SK-N-SH treated with all-trans-retinoic acid at 6 μM for 48 hours (cell line): ENCODE measurements around the gene TANGO6.

Experiments
- ATAC-seq: fragments of 200-7000 bp; cut with Tn5 transposase; 3 replicates; pipeline ENCODE4 v1.9.1; 2020; ENCODE audit warnings: mild to moderate bottlenecking, moderate library complexity
- ARNTL ChIP-seq: fragments of 450-650 bp; formaldehyde crosslinking; IDR thresholded peaks from 2 replicates; pipeline ENCODE4 v1.5.0; 2020; ENCODE audit warnings: low read depth, mild to moderate bottlenecking, moderate library complexity, borderline replicate concordance
- BACH2 ChIP-seq: fragments of 250-450 bp; sonication (Bioruptor Pico); IDR thresholded peaks from 2 replicates; pipeline ENCODE4 v1.9.0; 2021; ENCODE audit warnings: mild to moderate bottlenecking, borderline replicate concordance
- CREB5 ChIP-seq: fragments of 250-450 bp; sonication (Bioruptor Pico); IDR thresholded peaks from 2 replicates; pipeline ENCODE4 v1.5.1; 2020; ENCODE audit warnings: low read depth, mild to moderate bottlenecking, moderate library complexity
- CSDC2 ChIP-seq: fragments of 250-450 bp; sonication (Bioruptor Pico); IDR thresholded peaks from 2 replicates; pipeline ENCODE4 v1.5.0; 2020; ENCODE audit warnings: mild to moderate bottlenecking, moderate library complexity
- CSRNP3 ChIP-seq: fragments of 250-450 bp; sonication (Bioruptor Pico); IDR thresholded peaks from 2 replicates; pipeline ENCODE4 v1.5.1; 2021; ENCODE audit warnings: mild to moderate bottlenecking, moderate library complexity
- ESRRG ChIP-seq: fragments of 250-450 bp; sonication (Bioruptor Pico); IDR thresholded peaks from 2 replicates; pipeline ENCODE4 v1.6.1; 2021; ENCODE audit warnings: mild to moderate bottlenecking
- GLIS3 ChIP-seq: fragments of 250-450 bp; sonication (Bioruptor Pico); IDR thresholded peaks from 2 replicates; pipeline ENCODE4 v1.5.0; 2020; ENCODE audit warnings: mild to moderate bottlenecking, moderate library complexity
- ISL1 ChIP-seq: fragments of 250-450 bp; sonication (Bioruptor Pico); IDR thresholded peaks from 2 replicates; pipeline ENCODE4 v2.1.2; 2022; ENCODE audit warnings: mild to moderate bottlenecking, moderate library complexity
- OSR1 ChIP-seq: fragments of 250-450 bp; sonication (Bioruptor Pico); IDR thresholded peaks from 2 replicates; pipeline ENCODE4 v1.8.0; 2022; ENCODE audit warnings: moderate library complexity, mild to moderate bottlenecking, inconsistent platforms
- PATZ1 ChIP-seq: fragments of 250-450 bp; sonication (Bioruptor Pico); IDR thresholded peaks from 2 replicates; pipeline ENCODE4 v1.8.0; 2020; ENCODE audit warnings: mild to moderate bottlenecking, moderate library complexity, borderline replicate concordance
- POU6F1 ChIP-seq: fragments of 250-450 bp; sonication (Bioruptor Pico); IDR thresholded peaks from 2 replicates; pipeline ENCODE4 v1.8.0; 2021; ENCODE audit warnings: low read depth, mild to moderate bottlenecking, moderate library complexity, borderline replicate concordance
- RARB ChIP-seq: fragments of 250-450 bp; sonication (Bioruptor Pico); IDR thresholded peaks from 2 replicates; pipeline ENCODE4 v1.8.0; 2021; ENCODE audit warnings: mild to moderate bottlenecking, moderate library complexity
- SNAI2 ChIP-seq: fragments of 250-450 bp; sonication (Bioruptor Pico); IDR thresholded peaks from 2 replicates; pipeline ENCODE4 v1.5.0; 2020; ENCODE audit warnings: mild to moderate bottlenecking, moderate library complexity
- TCF4 ChIP-seq: fragments of 250-450 bp; sonication (Bioruptor Pico); IDR thresholded peaks from 2 replicates; pipeline ENCODE4 v1.8.0; 2021; ENCODE audit warnings: mild to moderate bottlenecking, moderate library complexity, borderline replicate concordance
- TOX ChIP-seq: fragments of 250-450 bp; sonication (Bioruptor Pico); IDR thresholded peaks from 2 replicates; pipeline ENCODE4 v1.8.0; 2021; ENCODE audit warnings: mild to moderate bottlenecking, moderate library complexity, borderline replicate concordance
- TSHZ2 ChIP-seq: fragments of 250-450 bp; sonication (Bioruptor Pico); IDR thresholded peaks from 2 replicates; pipeline ENCODE4 v1.5.0; 2020; ENCODE audit warnings: mild to moderate bottlenecking, moderate library complexity
- ZC3H10 ChIP-seq: fragments of 250-450 bp; sonication (Bioruptor Pico); IDR thresholded peaks from 2 replicates; pipeline ENCODE4 v1.5.1; 2021; ENCODE audit warnings: mild to moderate bottlenecking, moderate library complexity
- ZFP3 ChIP-seq: fragments of 250-450 bp; sonication (Bioruptor Pico); IDR thresholded peaks from 2 replicates; pipeline ENCODE4 v1.5.0; 2020; ENCODE audit warnings: mild to moderate bottlenecking, moderate library complexity
- ZNF565 ChIP-seq: fragments of 450-650 bp; formaldehyde crosslinking; conservative IDR thresholded peaks from 2 replicates; pipeline ENCODE4 v1.5.0; 2020; ENCODE audit warnings: low read depth, mild to moderate bottlenecking, moderate library complexity
- ZNF70 ChIP-seq: fragments of 450-650 bp; formaldehyde crosslinking; IDR thresholded peaks from 2 replicates; pipeline ENCODE4 v1.5.0; 2020; ENCODE audit warnings: mild to moderate bottlenecking, moderate library complexity
- ZNF8 ChIP-seq: fragments of 450-650 bp; formaldehyde crosslinking; IDR thresholded peaks from 2 replicates; pipeline ENCODE4 v1.5.0; 2020; ENCODE audit warnings: mild to moderate bottlenecking, moderate library complexity

Gene TANGO6

GRCh38 chr16:68843482-68844210 lies at the start of gene TANGO6:
TSS of gene TANGO6 (plus strand) at chr16:68843531. CDS start at chr16:68843618, 87 bp downstream.
- TF ChIP-seq CSRNP3, result no peak
- no peak for TF ChIP-seq ZC3H10 (CRISPR knock-in tag)
- TF ChIP-seq ZFP3 (CRISPR knock-in tag), result 0 out of 2 replicates have a peak, but pooled peaks have one; percentile 35
- peak; percentile 59; the same call in 1 of the 2 replicates for TF ChIP-seq TSHZ2
- TF ChIP-seq ZNF8 (CRISPR knock-in tag), result no peak
- no peak for TF ChIP-seq RARB (CRISPR knock-in tag)
- TF ChIP-seq ARNTL (CRISPR knock-in tag), result no peak
- TF ChIP-seq, all 23 proteins: peak for 2
- ATAC-seq, result peak; percentile 97

GRCh38 chr16:68798398-68798797 lies 44.9 kb upstream of the TANGO6 start:
- TF ChIP-seq ZNF70 (CRISPR knock-in tag) (no peak), POU6F1 (CRISPR knock-in tag) (no peak), BACH2 (CRISPR knock-in tag) (no peak), CSDC2 (CRISPR knock-in tag) (no peak), OSR1 (CRISPR knock-in tag) (no peak)
- ATAC-seq, result no peak

GRCh38 chr16:68800257-68800875 lies 43.0 kb upstream of the TANGO6 start:
- TF ChIP-seq GLIS3 (CRISPR knock-in tag) (no peak), CSRNP3 (no peak), TCF4 (CRISPR knock-in tag) (no peak), TOX (CRISPR knock-in tag) (no peak), ISL1 (no peak), RARB (CRISPR knock-in tag) (no peak), CREB5 (no peak), OSR1 (CRISPR knock-in tag) (no peak), ARNTL (CRISPR knock-in tag) (no peak), ESRRG (CRISPR knock-in tag) (no peak), ZC3H10 (CRISPR knock-in tag) (no peak), SNAI2 (no peak), ZFP3 (CRISPR knock-in tag) (no peak), PATZ1 (no peak), ZNF565 (CRISPR knock-in tag) (no peak)
- TF ChIP-seq, all 23 proteins: peak for 0
- ATAC-seq, result peak; percentile 99
